ENCODE results near the gene PLCB1.

PLCB1 gene

DNA sequence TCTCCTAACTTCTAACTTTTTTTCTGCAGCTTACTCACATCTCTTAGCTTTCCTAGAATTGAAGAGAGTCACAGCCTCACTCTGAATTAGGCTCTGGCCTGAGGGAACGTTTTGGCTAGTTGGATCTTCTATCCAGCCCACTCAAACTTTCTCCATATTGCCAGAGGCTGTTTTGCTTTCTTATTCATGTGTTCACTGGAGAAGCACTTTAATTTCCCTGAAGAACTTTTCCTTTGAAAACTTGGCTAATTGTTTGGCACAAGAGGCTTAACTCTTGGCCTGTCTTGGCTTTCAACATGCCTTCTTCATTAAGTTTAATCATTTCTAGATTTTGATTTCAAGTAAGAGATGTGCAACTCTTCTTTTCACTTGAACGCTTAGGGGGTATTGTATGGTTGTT is 798.7 kb downstream of the PLCB1 start:
- DNase-seq (ENCODE audit: low spot score): no peak

DNA sequence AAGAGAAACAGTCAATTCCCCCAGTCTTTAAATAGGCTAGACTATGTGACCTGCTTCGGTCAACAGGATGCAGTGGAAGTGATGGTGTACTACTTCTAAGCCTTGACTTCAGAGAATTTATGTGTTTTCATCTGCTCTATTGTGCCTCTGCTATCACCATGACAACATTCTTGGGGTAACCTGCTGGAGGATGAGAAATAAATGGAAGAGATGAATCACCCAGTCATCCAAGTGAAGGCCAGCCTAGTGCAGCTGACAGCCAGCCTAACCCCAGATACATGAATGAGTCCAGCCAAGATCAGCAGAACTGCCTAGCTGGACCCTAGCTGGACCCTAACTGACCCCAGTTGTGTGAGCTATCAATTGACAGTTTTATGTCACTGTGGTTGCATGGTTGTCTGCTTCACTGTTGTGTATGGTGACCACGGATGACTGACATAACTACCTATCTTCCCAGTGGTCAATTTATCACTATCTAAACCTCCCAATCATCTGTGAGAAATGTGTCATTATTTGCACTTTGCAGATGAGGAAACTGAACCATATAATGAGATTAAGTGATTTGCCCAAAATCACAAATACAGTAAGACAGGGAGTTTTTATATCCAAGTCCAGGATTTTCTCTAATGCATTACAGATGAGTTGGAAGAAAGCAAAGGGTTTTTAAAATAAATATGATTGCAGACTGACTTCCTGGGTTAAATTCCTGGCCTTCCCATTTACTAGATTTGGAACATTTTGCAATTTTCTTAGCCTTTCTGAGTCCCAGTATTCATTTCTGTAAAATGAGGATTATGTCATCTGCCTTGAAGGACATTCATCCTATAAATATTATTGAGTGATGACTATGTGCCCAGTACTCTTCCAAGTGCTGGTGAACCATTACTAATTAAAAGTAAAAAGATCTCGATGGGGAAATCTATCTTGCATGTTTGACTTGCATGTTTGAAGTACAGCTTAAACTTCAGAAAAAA is 800.4 kb downstream of the PLCB1 start:
- no peak for DNase-seq (ENCODE audit: low spot score)

- no peak for DNase-seq (ENCODE audit: low spot score)
Measured at GRCh38 chr20:8933381-8933807, 801.3 kb downstream of the PLCB1 start.

GRCh38 chr20:8934362-8934761 is 802.3 kb downstream of the PLCB1 start:
- DNase-seq (ENCODE audit: low spot score): no peak

Small RNA genes within 50 kb of the gene (small RNA-seq; reads per million reads assigned to genes)
- gene AL445567.1: 0 reads per million in 2 experiments
- gene RNU105B: 0 reads per million in 2 experiments

Measured in SK-N-DZ (cell line).